ENCODE results near the gene ELMO1.
A peak's percentile ranks its signal among the peaks of the same experiment; 100 is the strongest.

The ELMO1 gene

GRCh38 chr7:36972140-36972518 lies 476.5 kb downstream of the ELMO1 start:
- DNase-seq, result no peak
- Histone ChIP-seq H3K9me3 (ENCODE audit: severe bottlenecking) (no peaks in the 10 kb centered on the region), H3K36me3 (no peaks in the 10 kb centered on the region), H3K27me3 (ENCODE audit: insufficient read depth, low read depth, severe bottlenecking) (no peaks in the 10 kb centered on the region), H3K4me3 (ENCODE audit: low read depth, low read length) (no peak overlapping the region), H3K27ac (no peak overlapping the region)
- no peak for TF ChIP-seq CTCF (IDR thresholded peaks at IDR 0.05; ENCODE audit: low read depth, low read length)

GRCh38 chr7:36971515-36972139 lies 477.0 kb downstream of the ELMO1 start:
- Histone ChIP-seq H3K4me3 (ENCODE audit: low read depth, low read length) (no peak overlapping the region), H3K27me3 (ENCODE audit: insufficient read depth, low read depth, severe bottlenecking) (no peaks in the 10 kb centered on the region), H3K27ac (no peak overlapping the region), H3K36me3 (no peaks in the 10 kb centered on the region), H3K9me3 (ENCODE audit: severe bottlenecking) (no peaks in the 10 kb centered on the region)
- no peak for TF ChIP-seq CTCF (IDR thresholded peaks at IDR 0.05; ENCODE audit: low read depth, low read length)
- no peak for DNase-seq

GRCh38 chr7:36970551-36971514 lies 477.8 kb downstream of the ELMO1 start:
- no peak for DNase-seq
- H3K27ac ChIP-seq, result no peak overlapping the region
- no peaks in the 10 kb centered on the region for H3K36me3 ChIP-seq
- no peaks in the 10 kb centered on the region for H3K27me3 ChIP-seq (ENCODE audit: insufficient read depth, low read depth, severe bottlenecking)
- TF ChIP-seq CTCF (IDR thresholded peaks at IDR 0.05; ENCODE audit: low read depth, low read length), result no peak
- H3K4me3 ChIP-seq (ENCODE audit: low read depth, low read length), result no peak overlapping the region
- H3K9me3 ChIP-seq (ENCODE audit: severe bottlenecking), result no peaks in the 10 kb centered on the region

GRCh38 chr7:36969376-36969775 lies 479.3 kb downstream of the ELMO1 start:
- Histone ChIP-seq H3K36me3 (no peaks in the 10 kb centered on the region), H3K27ac (no peak overlapping the region), H3K9me3 (ENCODE audit: severe bottlenecking) (no peaks in the 10 kb centered on the region), H3K27me3 (ENCODE audit: insufficient read depth, low read depth, severe bottlenecking) (no peaks in the 10 kb centered on the region), H3K4me3 (ENCODE audit: low read depth, low read length) (no peak overlapping the region)
- no peak for DNase-seq
- TF ChIP-seq CTCF (IDR thresholded peaks at IDR 0.05; ENCODE audit: low read depth, low read length), result no peak

GRCh38 chr7:36967387-36967786 lies 481.3 kb downstream of the ELMO1 start:
- peak; percentile 80 for TF ChIP-seq CTCF (IDR thresholded peaks at IDR 0.05; ENCODE audit: low read depth, low read length)
- no peaks in the 10 kb centered on the region for H3K27me3 ChIP-seq (ENCODE audit: insufficient read depth, low read depth, severe bottlenecking)
- no peak overlapping the region for H3K27ac ChIP-seq
- H3K36me3 ChIP-seq, result no peaks in the 10 kb centered on the region
- H3K4me3 ChIP-seq (ENCODE audit: low read depth, low read length), result no peak overlapping the region
- H3K9me3 ChIP-seq (ENCODE audit: severe bottlenecking), result no peaks in the 10 kb centered on the region
- DNase-seq, result peak; percentile 65

Data from WERI-Rb-1 (cell line).